Testis (tissue), 2 donors: ENCODE results near the gene SIGLEC10.

Experiments
- POLR2A ChIP-seq: fragments of 450-650 bp; IDR thresholded peaks from one replicate; pipeline ENCODE4 v1.6.1; 2017; ENCODE audit warnings: antibody characterized with exemption, mild to moderate bottlenecking, moderate library complexity
- TF ChIP-seq, protein P1 (sequence below), 3 experiments: fragments of 450-650 bp in 2 of 3; fragments of 200-600 bp in 1 of 3; sonication (generic) in 1 of 3; IDR thresholded peaks; one replicate each; pipeline ENCODE4 v1.5.1; 2016 to 2019; ENCODE audit warnings: antibody characterized with exemption in 3 of 3, mild to moderate bottlenecking in 2 of 3, moderate library complexity in 1 of 3

DNA sequence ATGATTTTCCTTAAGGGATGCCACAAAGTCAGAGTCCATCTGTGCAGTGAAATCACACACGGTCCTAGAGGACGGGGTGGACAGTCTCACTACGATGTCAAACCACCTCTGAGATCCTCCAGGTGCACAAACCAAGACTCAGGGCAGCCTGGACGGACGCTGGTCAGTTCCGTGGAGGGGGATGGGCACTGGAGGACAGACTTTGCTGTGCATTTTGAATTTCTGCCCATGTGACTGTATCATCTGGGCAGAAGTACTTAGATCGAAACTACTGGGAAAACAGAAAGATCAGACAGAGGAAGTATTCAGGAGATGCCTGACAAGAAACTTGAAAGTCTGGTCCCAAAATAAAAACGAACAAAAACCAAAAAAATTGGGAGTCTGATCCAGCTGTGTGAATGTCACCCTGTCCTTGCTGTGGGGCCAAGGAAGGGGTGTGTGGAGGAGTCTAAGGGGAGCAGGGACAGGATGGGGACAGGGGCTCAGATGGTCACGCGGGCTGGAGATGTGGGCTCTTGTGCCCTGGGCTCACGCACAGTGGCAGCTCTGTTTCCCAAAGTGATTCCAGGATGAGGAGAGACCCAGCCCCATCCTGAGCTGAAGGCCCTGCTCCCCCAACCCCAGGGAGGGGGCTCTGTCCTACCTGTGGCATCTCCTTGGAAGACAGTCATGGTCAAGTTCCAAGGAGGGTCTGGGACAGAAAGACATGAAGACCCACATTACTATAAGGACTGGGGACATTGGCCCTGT, 39.3 kb upstream of the SIGLEC10 start:
- TF ChIP-seq, protein P1, sequence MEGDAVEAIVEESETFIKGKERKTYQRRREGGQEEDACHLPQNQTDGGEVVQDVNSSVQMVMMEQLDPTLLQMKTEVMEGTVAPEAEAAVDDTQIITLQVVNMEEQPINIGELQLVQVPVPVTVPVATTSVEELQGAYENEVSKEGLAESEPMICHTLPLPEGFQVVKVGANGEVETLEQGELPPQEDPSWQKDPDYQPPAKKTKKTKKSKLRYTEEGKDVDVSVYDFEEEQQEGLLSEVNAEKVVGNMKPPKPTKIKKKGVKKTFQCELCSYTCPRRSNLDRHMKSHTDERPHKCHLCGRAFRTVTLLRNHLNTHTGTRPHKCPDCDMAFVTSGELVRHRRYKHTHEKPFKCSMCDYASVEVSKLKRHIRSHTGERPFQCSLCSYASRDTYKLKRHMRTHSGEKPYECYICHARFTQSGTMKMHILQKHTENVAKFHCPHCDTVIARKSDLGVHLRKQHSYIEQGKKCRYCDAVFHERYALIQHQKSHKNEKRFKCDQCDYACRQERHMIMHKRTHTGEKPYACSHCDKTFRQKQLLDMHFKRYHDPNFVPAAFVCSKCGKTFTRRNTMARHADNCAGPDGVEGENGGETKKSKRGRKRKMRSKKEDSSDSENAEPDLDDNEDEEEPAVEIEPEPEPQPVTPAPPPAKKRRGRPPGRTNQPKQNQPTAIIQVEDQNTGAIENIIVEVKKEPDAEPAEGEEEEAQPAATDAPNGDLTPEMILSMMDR (IDR thresholded peaks at IDR 0.05) = no peak
- no peak for TF ChIP-seq POLR2A
